HG03280 (cell line): ENCODE data around the gene CHMP4A.
"Not testable (repeated sequence)": the region's sequence is repeated elsewhere in the genome, so short reads cannot be mapped to it uniquely, and the experiment has no call there.

Source experiments
- ATAC-seq: cut with Tn5 transposase; IDR thresholded peaks from one replicate; pipeline ENCODE4 v1.9.1; 2021; ENCODE audit warnings: mild to moderate bottlenecking, moderate library complexity; ENCODE audit not compliant: unreplicated experiment

Gene CHMP4A

DNA sequence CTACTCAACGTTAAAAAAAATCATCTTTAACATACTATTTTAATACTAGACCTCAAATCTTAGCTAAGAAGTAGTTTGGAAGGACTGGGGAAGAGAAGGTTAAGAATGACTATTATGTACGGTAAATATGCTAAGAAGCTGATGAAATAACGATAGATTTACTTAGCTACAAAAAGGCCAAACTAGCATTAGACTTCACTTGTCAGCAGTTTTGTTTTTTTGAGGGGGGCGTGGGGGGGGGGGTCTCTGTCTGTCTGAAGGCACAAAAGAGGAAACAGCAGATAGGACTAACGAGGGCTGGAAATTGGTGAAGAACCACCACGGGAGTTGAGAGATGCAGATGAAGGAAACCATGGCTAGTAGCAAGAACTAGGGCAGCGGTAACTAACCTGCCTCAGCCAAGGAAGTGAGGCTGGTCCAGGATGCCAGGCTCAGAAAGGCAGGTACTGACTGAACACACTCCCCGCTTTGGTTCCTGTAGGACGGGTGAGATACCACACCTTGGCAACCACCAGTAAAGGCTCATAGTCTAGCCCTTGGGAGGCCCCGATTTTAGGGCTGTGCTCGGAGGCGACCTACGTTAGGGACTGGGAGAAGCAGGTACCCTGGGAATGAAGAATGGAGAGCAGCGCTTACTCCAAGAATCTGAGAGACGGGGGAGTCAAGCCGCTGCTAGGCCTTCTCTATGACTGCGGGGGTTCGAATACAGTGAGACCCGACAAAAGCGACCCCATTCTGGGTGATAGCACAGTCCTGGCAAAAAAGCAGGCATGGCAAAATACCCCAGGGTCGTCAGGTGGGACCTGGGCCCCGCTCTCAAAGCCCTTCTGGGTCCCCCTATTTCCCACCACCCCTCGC lies 18.2 kb upstream of the CHMP4A start:
- ATAC-seq = no peak

DNA sequence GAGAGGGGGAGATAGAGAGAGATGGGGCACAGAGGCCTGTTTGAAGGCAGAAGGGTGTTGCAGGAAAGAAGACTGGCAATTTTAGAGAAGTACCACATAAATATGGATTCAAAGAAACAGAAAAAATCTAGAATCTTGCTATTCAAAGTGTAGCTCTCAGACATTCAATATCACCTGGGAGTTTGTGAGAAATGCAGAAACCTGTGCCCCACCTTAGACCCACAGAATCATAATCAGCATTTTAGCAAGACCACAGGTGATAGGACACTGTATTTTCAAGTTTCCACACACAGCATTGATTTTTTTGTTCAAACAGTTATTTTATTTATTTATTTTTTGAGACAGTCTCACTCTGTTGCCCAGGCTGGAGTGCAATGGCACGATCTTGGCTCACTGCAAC lies 15.6 kb upstream of the CHMP4A start:
- no peak for ATAC-seq

DNA sequence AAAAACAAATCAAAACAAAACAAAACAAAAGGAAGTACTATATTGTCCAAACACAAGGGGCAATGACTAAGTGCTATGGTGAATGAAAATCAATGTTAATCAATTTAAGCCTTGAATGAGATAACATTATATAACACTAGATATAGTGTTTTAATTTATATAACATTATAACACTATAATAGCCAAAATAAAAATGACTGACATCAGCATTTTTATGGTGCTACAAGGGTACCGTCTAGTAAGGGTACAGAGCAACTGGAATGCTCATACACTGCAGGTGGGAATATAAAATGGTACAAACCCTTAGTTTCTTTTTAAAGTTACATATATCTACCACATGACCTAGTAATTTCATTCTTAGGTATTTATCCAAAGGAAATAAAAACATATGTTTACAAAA lies 13.2 kb upstream of the CHMP4A start:
- no peak for ATAC-seq

DNA sequence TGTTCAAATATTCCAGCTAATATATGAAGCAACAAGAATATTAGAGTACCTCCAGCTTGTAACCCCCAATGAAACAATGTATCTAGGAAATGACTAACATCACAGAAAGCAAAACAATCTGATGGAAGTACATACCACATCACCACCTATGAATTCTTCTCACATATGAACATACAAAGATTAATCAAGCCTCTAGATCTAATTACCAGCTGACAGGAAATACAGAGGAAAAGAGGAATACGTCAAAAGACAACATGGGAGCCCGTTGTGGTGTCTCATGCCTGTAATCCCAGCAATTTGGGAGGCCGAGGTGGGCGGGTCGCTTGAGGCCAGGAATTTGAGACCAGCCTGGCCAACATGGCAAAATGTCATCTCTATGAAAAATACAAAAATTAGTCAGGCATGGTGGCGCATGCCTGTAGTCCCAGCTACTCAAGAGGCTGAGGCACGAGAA lies 11.4 kb upstream of the CHMP4A start:
- ATAC-seq = no peak

DNA sequence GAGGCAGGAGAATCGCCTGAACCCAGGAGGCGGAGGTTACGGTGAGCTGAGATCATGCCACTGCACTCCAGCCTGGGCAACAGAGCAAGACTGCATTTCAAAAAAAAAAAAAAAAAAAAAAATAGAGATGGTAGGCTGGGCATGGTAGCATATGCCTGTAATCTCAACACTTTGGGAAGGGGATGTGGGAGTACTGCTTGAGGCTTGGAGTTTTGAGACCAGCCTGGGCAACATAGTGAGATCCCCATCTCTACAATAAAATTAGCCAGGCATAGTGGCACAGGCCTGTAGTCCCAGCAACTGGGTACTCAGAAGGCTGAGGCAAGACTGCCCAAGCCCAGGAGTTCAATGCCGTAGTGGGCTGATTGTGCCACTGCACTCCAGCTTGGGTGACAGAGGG lies 9.7 kb upstream of the CHMP4A start:
- ATAC-seq = not testable (repeated sequence)

DNA sequence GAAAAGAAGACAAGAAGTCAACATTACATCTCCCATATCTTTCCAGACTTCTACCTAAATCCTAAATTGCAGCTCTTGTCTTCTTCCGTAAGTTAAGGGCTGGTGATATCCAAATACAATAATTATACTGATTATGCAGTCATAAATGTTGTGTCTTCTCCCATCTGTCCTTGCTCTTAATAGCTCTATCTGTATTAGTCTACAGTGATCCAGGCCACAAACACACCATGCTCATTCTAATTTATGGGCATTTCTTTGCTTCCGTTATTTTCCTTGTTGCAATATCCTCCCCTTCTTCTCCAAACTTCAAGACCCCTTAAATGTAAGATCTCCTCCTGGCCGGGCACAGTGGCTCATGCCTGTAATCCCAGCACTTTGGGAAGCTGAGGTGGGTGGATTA lies 6.2 kb upstream of the CHMP4A start:
- ATAC-seq = no peak

DNA sequence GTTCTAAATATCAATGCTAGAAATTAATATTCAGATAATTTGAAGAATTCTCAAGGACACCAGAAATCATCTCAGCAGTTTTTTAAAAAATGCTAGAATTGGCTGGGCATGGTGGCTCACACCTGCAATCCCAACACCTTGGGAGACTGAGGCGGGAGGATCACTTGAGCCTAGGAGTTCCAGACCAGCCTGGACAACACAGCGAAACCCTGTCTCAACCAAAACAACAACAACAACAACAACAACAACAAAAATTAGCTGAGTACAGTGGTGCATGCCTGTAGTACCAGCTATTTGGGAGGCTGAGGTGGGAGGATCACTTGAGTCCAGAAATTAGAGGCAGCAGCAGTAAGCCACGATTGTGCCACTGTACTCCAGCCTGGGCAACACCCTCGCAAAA lies 5.8 kb upstream of the CHMP4A start:
- ATAC-seq = no peak

DNA sequence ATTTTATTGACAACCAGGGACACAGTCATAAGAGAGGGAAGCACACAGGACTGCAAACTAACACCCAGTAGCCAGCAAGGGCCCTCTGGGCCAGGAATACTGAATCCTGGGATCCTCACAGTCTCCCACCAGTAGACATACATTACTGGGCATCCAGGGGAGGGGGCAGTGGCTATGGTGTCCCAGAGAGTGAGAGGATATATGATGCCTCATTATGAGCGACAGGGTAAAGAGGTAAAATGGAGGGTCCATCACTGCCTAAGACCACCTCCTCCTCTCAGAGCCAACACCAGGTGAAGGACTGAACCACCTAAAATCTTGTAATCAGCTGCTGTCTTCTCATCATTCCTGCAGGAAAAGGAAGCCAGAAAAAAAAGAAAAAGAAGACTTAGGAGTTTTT lies 3.6 kb upstream of the CHMP4A start:
- not testable (repeated sequence) for ATAC-seq

DNA sequence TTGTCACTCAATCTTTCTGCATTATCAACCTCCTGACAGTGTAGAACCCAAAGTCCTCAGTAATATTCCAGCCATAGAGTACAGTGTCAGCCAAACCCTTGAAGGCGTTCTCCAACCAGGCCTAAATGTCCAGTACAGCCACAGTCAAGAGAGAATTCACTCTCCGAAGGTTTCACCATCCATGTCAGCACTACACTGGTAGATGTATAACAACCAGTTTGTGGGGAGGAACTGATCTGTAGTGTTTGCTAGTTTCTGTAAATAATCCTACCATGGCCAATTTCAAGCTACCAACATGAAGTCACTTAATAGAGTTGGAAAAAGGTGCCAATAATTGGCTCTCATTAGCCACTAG lies 3.0 kb upstream of the CHMP4A start:
- ATAC-seq = no peak

DNA sequence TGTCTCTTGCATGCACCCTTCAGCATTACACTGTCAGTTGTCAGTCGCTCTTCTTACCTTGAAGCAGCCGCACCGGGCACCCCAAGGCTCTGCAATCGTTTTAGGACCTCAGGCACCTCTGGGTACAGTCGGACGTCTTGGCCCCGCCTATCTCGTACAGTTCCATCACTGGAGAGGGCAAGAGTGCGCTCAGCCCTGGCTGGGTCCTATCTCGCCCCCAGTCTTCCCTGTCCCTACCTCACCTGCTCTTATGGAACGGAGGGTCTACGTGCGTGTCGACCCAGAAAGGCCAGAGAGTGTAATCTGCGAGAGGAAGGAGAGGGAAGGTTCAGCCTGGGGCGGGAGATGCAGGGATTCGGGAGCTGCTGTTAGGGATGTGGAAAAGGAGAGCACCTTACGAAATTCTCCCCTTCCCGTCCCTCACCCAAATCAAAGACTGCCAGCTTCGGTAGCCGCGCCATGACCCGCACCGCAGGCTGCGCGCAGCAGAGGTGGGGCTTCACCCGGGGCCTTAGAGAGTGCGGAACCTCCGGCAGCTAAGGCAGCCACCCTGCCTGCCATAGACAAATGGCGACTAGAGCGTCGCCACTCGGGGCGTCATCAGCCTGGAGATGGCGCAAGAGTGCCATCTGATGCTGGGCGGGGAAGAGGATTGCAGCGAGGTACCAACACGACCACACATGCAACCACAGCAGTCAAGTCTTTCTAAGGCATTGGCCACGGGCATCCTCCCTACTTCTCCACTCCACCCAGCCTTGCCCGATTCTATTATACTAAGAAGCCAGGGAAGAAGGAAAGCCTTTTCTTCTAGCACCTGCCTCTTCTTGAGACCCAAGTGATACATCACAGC lies 2.4 kb upstream of the CHMP4A start, which contains the start of gene MDP1:
Gene MDP1, minus strand, starts transcription at position 572 of the 850 bp plus-strand sequence. Its CDS starts 111 bp downstream, at position 461.
- peak; percentile 67 for ATAC-seq

DNA sequence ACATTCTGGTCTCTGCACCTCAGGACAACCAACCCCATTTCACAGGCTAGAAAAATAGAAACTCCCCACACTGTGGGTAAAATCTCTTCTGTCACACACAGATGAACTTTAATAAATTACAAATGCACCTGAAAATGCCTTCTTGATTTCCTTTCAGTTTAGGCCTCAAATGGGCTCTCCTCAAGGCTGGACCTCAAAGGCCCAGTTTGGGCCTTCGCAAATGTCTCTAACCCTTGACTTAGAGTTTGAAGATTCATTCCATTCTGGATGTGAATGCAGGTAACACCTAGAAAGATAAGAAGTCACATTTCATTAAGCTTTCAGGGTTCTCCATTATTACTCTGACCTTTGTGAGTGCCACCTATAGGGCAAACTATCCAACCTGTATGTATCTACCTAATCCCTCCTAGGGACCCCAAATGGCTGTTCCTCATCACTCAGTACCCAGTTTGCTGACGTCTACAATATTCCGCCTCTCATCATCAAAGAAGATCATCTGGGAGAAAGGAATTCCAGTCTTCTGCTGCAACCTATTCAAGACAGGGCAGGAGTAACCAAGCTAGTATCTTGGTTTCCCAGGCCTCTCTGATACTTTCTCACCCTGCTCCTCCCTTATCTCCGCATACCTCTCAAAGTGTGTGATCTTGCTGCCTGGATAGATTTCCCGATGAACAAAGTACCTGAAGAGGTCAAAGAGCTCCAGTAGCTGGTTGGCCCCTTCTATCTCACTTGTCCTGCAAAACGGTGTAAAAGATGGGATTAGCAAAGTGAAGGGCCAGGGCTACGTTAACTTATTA lies 776 bp upstream of the CHMP4A start:
- no peak for ATAC-seq

DNA sequence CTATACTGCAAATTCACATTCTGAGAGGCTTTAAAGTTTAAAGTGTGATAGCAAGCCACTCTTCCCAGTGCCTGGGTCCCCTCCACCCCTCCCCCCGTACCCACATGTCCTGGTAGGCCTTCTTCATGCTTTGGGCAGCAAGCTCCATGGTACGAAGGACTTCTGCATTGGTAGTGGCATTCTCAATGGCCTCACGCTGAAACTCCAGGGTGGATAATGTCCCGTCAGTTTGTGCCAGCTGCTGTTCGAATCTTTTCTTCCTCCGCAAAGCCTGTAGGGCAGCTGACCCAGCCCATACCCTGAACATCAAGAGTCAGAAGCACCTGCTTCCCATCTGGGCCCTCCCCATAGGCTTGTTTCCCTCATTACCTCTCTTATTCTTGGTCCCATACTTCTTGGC lies 2.0 kb downstream of the CHMP4A start:
- ATAC-seq = no peak

DNA sequence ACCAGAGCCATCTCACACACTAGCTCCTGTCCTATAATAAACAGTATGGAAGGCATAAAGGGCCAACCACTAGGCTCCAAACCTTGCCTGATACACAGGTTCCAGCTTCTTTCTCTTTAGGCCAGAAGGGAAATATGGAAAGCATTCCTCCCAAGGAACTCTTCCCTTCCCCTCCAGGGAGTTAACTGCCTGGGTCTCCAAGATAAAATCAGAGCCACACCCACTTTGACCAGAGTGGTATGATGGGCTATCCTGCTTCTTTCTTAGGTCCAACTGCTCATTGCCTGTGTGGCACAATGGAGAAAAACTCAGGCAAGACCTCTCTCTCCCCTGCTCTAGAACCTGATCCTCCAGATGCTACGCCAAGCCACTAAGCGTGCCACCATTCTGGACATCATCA lies 5.7 kb downstream of the CHMP4A start:
- ATAC-seq = no peak

DNA sequence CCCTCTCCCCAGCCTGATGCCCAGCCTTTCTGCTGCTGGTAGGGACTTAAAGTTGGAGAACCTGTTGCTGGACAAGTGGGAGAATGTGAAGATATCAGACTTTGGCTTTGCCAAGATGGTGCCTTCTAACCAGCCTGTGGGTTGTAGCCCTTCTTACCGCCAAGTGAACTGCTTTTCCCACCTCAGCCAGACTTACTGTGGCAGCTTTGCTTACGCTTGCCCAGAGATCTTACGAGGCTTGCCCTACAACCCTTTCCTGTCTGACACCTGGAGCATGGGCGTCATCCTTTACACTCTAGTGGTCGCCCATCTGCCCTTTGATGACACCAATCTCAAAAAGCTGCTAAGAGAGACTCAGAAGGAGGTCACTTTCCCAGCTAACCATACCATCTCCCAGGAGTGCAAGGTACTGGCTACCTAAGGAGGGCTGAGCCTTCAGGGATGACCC lies 6.2 kb downstream of the CHMP4A start:
- no peak for ATAC-seq

DNA sequence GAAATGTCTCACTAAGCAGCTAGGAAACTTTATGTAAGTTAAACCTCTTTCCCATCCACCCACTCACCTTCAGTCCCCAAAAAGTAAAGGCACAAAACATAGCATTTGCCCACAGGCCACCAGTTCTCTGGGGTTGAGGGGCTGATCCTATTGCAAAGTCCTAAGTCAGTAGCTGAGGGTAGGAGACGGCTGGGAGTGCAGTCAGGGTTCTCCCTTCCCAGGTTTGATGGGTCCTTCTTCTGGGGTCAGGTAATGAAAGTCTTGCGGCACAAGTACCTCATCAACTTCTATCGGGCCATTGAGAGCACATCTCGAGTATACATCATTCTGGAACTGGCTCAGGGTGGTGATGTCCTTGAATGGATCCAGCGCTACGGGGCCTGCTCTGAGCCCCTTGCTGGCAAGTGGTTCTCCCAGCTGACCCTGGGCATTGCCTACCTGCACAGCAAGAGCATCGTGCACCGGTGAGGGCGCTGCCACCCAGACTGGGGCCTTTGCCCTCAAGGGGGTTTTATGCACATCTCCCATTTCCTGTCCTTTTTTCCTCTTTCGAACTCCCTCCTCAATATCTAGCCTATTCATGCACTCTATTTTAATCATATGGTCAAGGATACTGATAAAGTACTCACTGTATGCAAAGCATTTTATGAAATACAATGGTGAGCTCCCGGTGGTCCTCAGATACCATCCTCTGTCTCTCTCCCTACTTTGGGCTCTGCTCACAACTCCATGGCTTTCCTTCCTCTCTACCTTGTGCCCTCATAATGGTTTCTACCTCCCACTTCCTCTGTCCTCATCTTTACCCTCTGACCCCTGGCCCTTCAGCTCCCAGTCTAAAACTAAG lies 6.8 kb downstream of the CHMP4A start:
- no peak for ATAC-seq

DNA sequence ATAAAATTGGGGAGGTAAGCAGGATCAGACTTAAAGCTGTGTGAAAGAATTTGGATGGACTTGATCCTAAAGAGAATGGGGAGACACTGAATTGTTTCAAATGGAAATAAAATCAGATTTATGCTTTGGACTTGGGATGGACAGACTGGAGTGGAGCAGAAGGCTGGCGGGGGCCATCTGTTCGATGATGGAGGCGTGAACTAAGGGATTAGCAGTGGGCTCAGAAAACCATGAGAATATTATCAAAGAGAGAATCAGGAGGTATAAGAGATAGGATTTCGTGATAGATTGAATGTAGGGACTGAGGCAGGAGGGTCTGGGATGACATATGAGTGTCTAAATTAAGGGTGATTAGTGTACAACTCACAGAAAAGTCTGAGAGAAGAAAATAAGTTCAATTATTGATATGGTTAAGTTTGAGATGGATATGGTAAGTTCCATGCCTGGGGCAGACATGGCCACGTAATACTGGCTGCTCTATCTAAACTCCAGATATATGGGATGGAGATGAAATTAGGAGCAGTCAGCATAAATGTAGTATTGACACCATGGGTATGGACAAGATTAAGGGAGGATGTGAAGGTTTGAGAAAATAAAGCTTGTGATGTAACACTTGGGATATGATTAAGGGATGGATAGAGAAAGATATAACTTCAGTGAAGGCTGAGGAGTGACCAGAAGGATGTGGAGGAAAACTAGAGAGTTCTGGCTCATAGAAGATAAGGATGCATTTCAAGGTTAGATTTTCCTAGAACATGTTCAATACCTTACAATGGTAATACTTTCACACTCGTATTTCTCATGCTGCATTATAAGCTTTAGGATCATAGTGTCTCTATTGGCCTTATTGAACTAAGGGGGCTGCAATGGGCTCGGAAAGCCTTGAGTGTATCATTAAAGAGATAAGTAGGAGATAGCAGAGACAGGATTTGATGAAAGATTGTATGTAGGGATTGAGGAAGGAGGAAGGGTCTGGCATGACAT lies 8.8 kb downstream of the CHMP4A start:
- ATAC-seq = no peak

DNA sequence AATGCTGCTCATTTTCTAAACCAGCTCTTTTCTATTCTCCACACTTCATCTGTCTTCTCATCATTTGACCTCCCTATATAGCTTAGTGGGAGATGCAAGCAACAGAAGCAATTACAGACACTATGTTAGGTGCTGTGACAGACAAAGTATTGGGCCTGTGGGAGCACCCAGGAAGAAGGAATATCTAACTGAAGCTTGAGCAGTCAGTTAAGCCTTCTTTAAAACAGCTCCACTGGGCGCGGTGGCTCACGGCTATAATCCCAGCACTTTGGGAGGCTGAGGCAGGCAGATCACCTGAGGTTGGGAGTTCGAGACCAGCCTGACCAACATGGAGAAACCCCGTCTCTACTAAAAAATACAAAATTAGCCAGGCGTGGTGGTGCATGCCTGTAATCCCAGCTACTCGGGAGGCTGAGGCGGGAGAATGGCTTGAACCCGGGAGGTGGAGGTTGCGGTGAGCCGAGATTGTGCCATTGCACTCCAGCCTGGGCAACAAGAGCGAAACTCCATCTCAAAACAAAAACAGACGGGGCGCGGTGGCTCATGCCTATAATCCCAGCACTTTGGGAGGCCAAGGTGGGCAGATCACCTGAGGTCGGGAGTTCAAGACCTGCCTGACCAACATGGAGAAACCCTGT lies 9.9 kb downstream of the CHMP4A start:
- not testable (repeated sequence) for ATAC-seq

DNA sequence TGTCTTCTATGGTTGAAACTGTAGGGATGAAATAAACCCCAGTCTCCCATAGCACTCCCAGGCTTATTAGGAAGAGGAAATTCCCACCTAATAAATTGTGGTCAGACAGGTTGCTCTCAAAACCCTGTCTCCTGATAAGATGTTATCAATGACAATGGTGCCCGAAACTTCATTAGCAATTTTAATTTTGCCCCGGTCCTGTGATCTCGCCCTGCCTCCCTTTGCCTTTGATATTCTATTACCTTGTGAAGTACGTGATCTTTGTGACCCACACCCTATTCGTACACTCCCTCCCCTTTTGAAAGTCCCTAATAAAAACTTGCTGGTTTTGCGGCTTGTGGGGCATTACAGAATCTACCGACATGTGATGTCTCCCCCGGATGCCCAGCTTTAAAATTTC lies 10.8 kb downstream of the CHMP4A start:
- not testable (repeated sequence) for ATAC-seq
